PC-3 (cell line): ENCODE data around the gene STARD10. TPM values are rescaled to one million over a fixed set of nuclear protein-coding genes. Genes with fewer than 3 reads are reported as not detected.

Source experiments
- ATAC-seq: fragments of 200-7000 bp; cut with Tn5 transposase; 2 replicates; pipeline ENCODE4 v1.9.1; 2020; ENCODE audit warnings: mild to moderate bottlenecking, moderate library complexity
- BruUV-seq: library from RNA; stranded (reverse); fragments of 400-500 nt; replicated peaks from 2 replicates; lab custom pipeline; 2021; lab: Mats Ljungman, UMichigan
- CTCF ChIA-PET: fragments of 300-600 bp; sonication (Branson Sonifier 250); formaldehyde crosslinking; loops from one replicate; lab custom pipeline; 2022; ENCODE audit warnings: antibody characterized with exemption; lab: Charles Lee
- POLR2A ChIA-PET: fragments of 300-600 bp; sonication (Branson Sonifier 250); formaldehyde crosslinking; loops from one replicate; lab custom pipeline; 2022; ENCODE audit warnings: antibody characterized with exemption; ENCODE audit not compliant: unreplicated experiment; lab: Charles Lee
- DNase-seq: peaks from one replicate; pipeline ENCODE4 v3.0.0-alpha.2; 2015
- H2AFZ ChIP-seq: fragments of 300-600 bp; sonication (generic); 2 replicates; pipeline ENCODE4 v1.6.0; 2016; ENCODE audit warnings: antibody characterized with exemption, low read length
- H3F3A ChIP-seq: fragments of 300-600 bp; sonication (generic); one replicate; pipeline ENCODE4 v1.6.0; 2017; ENCODE audit warnings: antibody characterized with exemption, low read length, control low read depth, mild to moderate bottlenecking; ENCODE audit not compliant: unreplicated experiment
- H3K27ac ChIP-seq: fragments of 300-600 bp; sonication (generic); 2 replicates; pipeline ENCODE4 v1.5.1; 2016; ENCODE audit warnings: mild to moderate bottlenecking, low read length
- H3K27me3 ChIP-seq: fragments of 300-600 bp; sonication (generic); 2 replicates; pipeline ENCODE4 v1.6.1; 2016; ENCODE audit warnings: low read length, mixed read lengths
- H3K36me3 ChIP-seq: fragments of 300-600 bp; sonication (generic); 2 replicates; pipeline ENCODE4 v1.6.1; 2016; ENCODE audit warnings: low read depth, mixed run types, low read length, mixed read lengths
- H3K4me1 ChIP-seq: fragments of 300-600 bp; sonication (generic); 2 replicates; pipeline ENCODE4 v1.5.1; 2016; ENCODE audit warnings: low read length; ENCODE audit not compliant: insufficient read depth
- H3K4me2 ChIP-seq: fragments of 300-600 bp; sonication (generic); 2 replicates; pipeline ENCODE4 v1.6.0; 2016; ENCODE audit warnings: low read length
- H3K4me3 ChIP-seq: fragments of 300-600 bp; sonication (generic); 2 replicates; pipeline ENCODE4 v1.5.1; 2016; ENCODE audit warnings: mild to moderate bottlenecking, low read length, mixed read lengths
- H3K79me2 ChIP-seq: fragments of 300-600 bp; sonication (generic); 2 replicates; pipeline ENCODE4 v1.6.1; 2017; ENCODE audit warnings: low read length, mixed read lengths
- H3K9ac ChIP-seq: fragments of 300-600 bp; sonication (generic); 2 replicates; pipeline ENCODE4 v1.6.0; 2016; ENCODE audit warnings: mild to moderate bottlenecking, low read length
- H3K9me2 ChIP-seq: fragments of 300-600 bp; sonication (generic); replicated peaks from 2 replicates; pipeline ENCODE4 v1.6.1; 2016; ENCODE audit warnings: mixed run types, low read length, mixed read lengths
- H3K9me3 ChIP-seq: fragments of 300-600 bp; sonication (generic); 2 replicates; pipeline ENCODE4 v1.6.1; 2016; ENCODE audit warnings: low read length, mixed read lengths
- H4K20me1 ChIP-seq: fragments of 300-600 bp; sonication (generic); 2 replicates; pipeline ENCODE4 v1.6.1; 2016; ENCODE audit warnings: low read length, mixed read lengths
- CTCF ChIP-seq: fragments of 300-600 bp; sonication (generic); conservative IDR thresholded peaks from 2 replicates; pipeline ENCODE4 v1.5.1; 2017; ENCODE audit warnings: antibody characterized with exemption, low read depth, mild to moderate bottlenecking, low read length
- EZH2 ChIP-seq: fragments of 300-600 bp; sonication (generic); IDR thresholded peaks from one replicate; pipeline ENCODE4 v1.6.1; 2017; ENCODE audit warnings: antibody characterized with exemption, mild to moderate bottlenecking, low read length; ENCODE audit not compliant: unreplicated experiment
- EZH2phosphoT487 ChIP-seq: fragments of 300-600 bp; sonication (generic); IDR thresholded peaks from 2 replicates; pipeline ENCODE4 v1.6.1; 2018; ENCODE audit warnings: mild to moderate bottlenecking, antibody characterized with exemption, low read length, borderline replicate concordance
- intact Hi-C: fragments of 100-400 bp; cut with micrococcal nuclease; formaldehyde crosslinking; loops from 2 replicates; pipeline ENCODE4 v1.9.0; 2023
- total RNA-seq: library from RNA; depleted of rRNA; stranded (reverse); fragments of >200 nt; gene quantifications from 2 replicates; pipeline ENCODE4 v1.2.3, GENCODE V29; 2014

Gene STARD10
- total RNA-seq, 1 experiment from 2014 or later, result 284 TPM

GRCh38 chr11:72758690-72759389 is 35.0 kb downstream of the STARD10 start:
- Histone ChIP-seq H3K9ac (no peak overlapping the region), H4K20me1 (no peaks in the 10 kb centered on the region), H2AFZ (no peak overlapping the region), H3K4me3 (no peak overlapping the region), H3K27ac (no peak overlapping the region), H3K79me2 (no peaks in the 10 kb centered on the region), H3K9me2 (no peaks in the 10 kb centered on the region), H3K36me3 (no peaks in the 10 kb centered on the region), H3K9me3 (no peaks in the 10 kb centered on the region), H3K27me3 (no peaks in the 10 kb centered on the region), H3K4me2 (no peak overlapping the region), H3K4me1 (no peaks in the 10 kb centered on the region), H3F3A (no peaks in the 10 kb centered on the region)
- POLR2A ChIA-PET, result no interaction called here
- CTCF ChIA-PET, result no interaction called here
- intact Hi-C loops, result no loop called here
- no TSS peak for BruUV-seq
- no peak for ATAC-seq
- TF ChIP-seq EZH2phosphoT487 (no peak), EZH2 (no peak), CTCF (no peak)
- no peak for DNase-seq

GRCh38 chr11:72758304-72758689 is 35.5 kb downstream of the STARD10 start:
- ATAC-seq, result no peak
- POLR2A ChIA-PET, result no interaction called here

More at GRCh38 chr11:72758304-72758689, 35.5 kb downstream of the STARD10 start:
- H3K9ac ChIP-seq, result no peak overlapping the region
- H3F3A ChIP-seq, result no peaks in the 10 kb centered on the region
- no peak for DNase-seq
- TF ChIP-seq EZH2phosphoT487 (no peak), CTCF (no peak)
- H4K20me1 ChIP-seq, result no peaks in the 10 kb centered on the region
- H3K4me3 ChIP-seq, result no peak overlapping the region
- CTCF ChIA-PET, result no interaction called here
- no peaks in the 10 kb centered on the region for H3K79me2 ChIP-seq
- H3K4me1 ChIP-seq, result peaks cover 2% of the 10 kb centered on the region; the same call in 1 of the 2 replicates
- intact Hi-C loops, result no loop called here
- no peaks in the 10 kb centered on the region for H3K27me3 ChIP-seq
- BruUV-seq, result no TSS peak
- H3K27ac ChIP-seq, result no peak overlapping the region
- no peaks in the 10 kb centered on the region for H3K36me3 ChIP-seq
- no peak overlapping the region for H3K4me2 ChIP-seq
- no peaks in the 10 kb centered on the region for H3K9me3 ChIP-seq
- H3K9me2 ChIP-seq, result no peaks in the 10 kb centered on the region
- no peak overlapping the region for H2AFZ ChIP-seq
